ENCODE measurements around the gene MEIS2.

MEIS2 gene

DNA sequence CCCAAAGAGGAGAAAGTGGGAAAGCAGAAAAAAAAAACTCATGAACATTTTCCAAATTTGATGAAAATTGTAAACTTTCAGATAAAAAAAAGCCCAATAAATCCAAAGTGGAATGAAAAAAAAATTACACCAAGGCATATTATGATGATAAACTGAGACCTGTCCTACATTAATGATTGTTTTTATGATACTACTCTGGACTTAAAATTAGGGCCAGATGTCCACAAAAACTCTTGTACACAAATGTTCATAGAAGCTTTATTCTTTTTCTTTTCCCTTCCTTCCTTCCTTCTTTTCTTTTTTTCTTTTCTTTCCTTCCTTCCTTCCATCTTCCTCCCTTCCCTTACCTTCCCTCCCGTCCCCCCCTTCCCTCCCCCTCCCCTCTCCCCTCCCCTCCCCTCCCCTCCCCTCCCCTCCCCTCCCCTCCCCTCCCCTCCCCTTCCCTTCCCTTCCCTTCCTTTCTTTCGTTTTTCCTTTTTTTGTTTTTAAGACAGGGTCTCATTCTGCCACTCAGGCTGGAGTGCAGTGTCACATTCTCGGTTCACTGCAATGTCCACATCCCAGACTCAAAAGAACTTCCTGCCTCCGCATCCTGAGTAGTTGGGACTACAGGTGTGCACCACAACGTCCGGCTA is 243.9 kb downstream of the MEIS2 start:
- no peak for DNase-seq

DNA sequence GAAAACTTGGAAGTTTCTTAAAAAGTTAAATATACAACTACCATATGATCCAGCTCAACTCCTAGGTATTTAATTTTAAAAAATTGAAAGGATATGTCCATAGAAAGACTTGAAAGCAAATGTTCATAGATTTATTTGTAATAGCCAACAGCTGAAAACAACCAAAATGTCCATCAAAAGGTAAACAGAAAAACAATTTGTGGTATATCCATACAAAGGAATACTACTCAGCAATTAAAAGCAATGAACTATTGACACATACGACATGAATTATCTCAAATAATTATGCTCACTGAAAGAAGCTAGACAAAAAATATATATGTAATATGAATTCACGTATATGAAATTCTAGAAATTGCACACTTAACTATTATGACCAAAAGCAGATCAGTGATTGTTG is 249.5 kb downstream of the MEIS2 start:
- DNase-seq: no peak

DNA sequence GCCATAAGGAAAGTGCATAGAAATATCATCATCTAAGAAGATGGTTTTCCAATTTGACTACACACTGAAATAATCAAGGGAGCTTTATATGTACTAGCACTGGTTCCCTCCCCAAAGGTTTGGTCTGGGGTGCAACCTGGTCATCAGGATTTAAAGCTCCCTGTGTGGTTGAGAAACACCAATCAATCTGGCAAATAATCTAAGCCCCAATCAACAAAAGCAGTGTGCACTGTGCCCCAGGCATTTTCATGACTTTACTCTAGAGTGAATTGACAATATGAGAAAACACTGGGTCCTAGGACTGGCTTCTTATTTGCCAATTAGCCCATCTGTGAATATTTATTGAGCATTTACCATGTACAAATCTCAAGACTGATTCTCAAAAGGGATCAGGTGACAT is 255.1 kb downstream of the MEIS2 start:
- no peak for DNase-seq

DNA sequence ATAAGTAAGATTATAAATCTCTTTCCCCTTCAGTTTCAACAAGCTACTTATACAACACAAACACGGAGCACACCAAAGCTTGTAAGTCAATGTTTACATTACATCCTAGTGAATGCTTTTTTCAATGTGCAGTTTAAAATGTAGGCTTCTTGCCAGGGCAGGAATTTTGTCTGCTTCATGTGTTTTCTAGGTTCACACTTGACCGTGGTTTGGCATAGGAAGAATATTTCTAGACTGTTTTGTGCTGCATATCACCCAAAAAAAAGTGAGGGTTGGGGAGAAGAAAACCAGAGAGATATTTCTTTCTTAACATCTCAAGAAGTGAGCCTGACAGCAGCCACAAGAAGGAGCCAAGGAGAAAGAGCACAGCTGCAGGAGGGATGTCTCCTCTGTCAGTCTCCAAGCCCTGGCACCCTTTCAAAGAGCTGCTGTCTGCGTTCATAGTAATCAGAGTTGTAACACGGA is 255.8 kb downstream of the MEIS2 start:
- DNase-seq: no peak

DNA sequence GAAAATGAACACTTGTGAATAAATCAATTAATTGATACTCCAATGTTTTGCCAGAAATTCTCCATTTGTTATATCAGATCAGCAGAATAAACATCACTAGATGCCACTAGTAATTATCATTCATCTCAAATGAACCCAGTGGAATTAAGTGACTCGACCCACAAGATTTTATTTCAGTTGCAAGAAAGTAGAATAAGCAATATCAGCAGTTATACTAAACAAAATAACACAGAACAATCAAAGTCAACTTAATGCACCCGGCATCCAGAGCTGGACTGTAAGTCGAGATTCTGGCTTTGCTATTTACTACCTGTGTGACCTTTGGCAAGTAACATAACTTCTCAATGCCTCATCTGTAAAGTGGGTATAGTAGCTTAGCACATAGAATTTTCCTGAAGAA is 256.5 kb downstream of the MEIS2 start:
- DNase-seq: no peak

DNA sequence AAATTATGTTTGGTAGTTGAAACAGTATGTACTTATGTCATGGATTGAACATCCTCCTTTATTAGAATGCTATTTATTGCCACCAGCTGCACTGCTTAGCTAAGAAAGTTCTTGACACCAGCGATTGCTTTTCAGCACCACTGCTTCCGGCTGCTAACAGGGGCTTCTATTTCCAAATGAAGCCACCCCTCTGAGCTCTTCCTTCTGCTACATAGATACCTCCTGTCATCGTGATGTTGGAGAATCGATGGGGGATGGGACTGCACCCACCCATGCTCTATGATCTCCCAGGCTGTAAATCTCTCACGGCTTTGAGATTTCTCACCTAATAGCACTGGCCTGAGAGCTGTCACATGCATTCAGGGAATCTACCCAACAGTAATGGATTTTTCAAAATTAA is 259.2 kb downstream of the MEIS2 start:
- no peak for DNase-seq

All from OCI-M1 (cell line).